Umbilical cord (tissue), 2 donors: ENCODE results near the gene SYCE3. TPM values are rescaled to one million over a fixed set of nuclear protein-coding genes. Genes with fewer than 3 reads are reported as not detected.

Source experiments
- DNase-seq: peaks from one replicate; pipeline ENCODE4 v3.0.0-alpha.2; 2015; ENCODE audit warnings: low spot score
- total RNA-seq: library from RNA; depleted of rRNA; stranded (reverse); fragments of >200 nt; gene quantifications from one replicate; pipeline ENCODE4 v1.2.3, GENCODE V29; 2014; ENCODE audit warnings: low replicate concordance; ENCODE audit not compliant: insufficient read depth

Gene SYCE3
- total RNA-seq, 1 donor from 2014 or later: not detected

DNA sequence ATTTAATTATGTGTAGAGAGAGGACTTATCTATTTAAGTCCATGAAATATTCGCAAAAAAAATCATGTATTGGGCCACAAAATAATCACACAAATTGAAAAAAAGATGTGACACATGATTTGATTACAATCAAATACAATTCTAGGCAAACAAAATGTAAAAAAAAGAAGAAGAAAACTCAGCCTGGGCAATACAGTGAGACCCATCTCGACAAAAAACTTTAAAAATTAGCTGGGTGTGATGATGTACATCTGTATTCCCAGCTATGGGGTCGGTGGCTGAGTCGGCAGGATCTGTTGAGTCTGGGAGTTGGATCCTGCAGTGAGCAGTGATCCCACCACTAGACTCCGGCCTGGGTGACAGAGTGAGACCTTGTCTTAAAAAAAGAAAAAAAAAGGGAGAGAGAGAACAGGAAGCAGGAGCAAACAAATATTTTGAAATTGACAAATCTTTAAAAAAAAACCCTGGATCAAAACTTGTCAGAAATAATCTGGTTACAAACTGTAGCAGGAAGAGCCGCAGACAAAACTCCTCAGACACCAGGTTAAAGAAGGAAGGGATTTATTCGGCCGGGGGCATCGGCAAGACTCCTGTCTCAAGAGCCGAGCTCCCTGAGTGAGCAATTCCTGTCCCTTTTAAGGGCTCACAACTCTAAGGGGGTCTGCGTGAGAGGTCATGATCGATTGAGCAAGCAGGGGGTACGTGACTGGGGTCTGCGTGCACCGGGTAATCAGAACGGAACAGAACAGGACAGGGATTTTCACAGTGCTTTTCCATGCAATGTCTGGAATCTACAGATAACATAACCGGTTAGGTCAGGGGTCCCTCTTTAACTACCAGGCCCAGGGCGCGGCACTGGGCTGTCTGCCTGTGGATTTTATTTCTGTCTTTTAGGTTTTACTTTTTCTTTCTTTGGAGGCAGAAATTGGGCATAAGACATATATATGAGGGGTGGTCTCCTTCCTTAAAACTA lies 29.6 kb downstream of the SYCE3 start:
- DNase-seq: peak; percentile 52

DNA sequence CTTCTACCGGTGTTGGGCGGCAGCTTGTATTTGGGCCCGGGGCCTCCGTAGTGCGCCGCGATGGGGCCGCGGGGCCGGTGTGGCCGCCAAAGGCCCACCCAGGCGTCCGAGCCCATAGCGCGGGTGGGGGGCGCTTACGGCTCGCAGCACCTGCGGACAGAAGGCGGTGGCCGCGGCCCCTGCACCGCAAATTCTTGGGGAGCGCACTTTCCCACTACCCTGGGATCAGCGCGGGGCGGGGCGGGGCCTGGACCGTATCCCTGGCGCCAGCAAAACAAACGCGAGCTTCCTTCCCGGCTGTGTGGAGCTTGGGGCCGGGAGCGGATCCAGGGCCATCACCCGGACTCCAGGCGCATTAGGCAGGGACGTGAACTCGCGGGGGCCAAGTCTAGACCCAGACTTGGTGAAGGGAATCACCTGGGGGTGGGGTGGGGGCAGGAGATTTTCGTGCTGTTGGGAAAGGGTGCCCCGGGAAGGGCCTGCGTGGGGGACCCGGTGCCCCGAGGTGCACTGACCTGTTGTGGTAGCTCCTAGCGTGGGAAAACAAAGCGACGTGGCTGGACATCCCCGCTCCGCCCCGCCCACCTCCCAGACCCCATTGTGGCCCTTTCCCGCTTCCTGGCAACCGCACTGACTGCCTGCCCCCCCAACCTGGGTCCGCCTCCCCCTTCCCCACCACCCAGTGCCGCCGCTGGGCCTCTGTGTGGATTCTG lies 30.6 kb downstream of the SYCE3 start:
- peak; percentile 84 for DNase-seq

DNA sequence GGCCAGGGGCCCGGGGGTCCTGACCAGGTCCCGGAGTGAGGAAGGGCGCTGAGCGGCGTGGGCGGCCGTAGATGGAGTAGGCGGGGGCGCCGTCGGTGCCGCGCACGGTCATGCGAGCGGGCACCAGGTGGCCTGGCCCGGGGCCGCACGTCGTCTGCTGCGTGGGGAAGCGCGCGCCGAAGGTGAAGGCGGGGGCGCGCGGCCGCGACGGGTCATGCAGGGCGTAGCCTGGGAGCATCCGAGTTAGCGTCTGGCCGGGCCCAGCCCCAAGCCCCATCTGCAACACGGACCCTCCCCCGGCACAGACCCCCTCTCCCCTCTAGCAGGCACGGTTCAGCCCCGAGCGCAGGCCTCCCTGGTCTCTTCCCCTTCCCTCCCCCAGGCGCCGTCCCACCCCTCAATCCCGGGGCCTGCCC lies 31.2 kb downstream of the SYCE3 start:
- peak; percentile 76 for DNase-seq

DNA sequence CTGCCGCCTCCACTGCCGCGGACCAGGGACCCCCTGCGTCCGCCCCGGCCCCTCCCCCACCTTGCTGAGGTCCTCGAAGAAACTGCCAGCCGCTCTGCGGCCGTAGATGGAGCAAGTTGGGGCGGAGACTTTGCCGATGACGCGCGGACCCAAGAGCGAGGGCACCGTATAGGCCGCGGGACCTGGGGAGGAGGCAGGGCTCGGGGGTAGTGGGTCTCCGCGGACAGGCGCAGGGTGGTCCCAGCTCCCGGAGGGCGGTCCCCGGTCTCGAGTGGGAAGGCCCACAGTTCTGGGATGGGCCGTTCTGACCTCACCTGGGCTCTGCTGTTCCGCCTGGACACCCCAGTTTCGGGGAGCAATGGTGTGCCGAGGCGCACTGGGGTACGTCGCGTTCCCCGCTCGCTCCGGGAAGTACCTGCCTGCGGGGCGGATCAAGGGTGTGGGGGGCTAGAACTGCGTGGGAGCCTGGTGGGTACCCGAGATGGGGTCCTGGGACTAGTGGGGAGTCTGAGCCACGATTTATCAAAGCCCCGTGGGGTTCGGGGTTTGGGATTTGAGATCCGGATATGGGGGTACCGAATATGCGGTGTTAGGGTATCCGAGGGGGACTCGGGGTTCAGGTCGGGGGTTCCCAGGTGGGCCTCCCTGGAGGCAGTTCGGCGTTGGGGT lies 31.7 kb downstream of the SYCE3 start:
- peak; percentile 94 for DNase-seq

DNA sequence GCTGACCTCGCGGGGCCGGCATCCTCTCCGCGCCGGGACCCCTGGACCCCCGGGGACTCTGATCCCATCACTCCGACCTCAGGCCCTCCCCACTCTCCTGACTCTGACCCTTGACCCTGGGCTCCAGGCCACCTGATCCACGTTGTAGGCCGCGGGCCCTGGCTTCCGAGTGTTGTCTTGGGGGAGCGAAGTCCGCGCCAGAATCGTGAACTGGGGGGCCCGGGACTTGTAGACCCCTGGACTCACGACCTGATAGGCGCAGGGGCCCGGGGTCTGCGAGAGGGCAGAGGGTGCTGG lies 32.2 kb downstream of the SYCE3 start:
- no peak for DNase-seq

DNA sequence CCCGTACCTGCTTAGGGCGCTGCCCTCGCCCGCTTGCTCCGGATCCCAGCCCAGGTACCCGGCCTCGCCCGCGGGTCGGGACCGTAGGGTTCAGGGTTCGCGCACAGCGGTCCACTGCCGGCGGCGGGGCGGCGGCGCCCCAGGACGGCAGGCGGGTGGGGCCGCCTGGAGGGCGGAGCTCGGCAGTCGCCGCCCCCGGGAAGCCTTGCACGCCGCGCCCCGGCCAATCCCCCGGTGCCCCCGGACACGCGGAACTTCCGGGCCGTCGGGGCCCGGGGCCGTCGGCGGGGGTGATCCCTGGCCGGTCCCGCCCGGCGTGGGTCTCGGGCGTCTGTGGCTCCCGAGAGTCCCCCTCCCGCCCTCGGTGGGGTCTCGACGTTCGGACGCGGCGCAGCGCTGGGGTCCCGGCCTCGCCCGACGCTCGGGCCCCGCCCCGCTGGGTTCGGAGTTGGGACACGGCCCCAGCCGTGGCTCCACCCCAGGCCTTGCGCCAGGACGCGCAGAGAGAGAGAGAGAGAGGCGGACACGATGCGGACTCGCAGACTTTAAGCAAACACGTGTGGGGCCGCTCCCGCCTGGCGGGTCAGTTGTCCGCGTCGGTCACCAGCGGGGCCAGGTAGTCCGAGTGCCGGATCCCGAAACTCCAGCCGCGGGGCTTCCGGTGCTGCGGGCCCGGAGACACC lies 32.7 kb downstream of the SYCE3 start, which contains the start of gene TYMP:
TYMP (minus strand) TSS at position 116 of the 683 bp plus-strand sequence. CDS start 303 bp downstream, outside the sequence.
- peak; percentile 92 for DNase-seq

DNA sequence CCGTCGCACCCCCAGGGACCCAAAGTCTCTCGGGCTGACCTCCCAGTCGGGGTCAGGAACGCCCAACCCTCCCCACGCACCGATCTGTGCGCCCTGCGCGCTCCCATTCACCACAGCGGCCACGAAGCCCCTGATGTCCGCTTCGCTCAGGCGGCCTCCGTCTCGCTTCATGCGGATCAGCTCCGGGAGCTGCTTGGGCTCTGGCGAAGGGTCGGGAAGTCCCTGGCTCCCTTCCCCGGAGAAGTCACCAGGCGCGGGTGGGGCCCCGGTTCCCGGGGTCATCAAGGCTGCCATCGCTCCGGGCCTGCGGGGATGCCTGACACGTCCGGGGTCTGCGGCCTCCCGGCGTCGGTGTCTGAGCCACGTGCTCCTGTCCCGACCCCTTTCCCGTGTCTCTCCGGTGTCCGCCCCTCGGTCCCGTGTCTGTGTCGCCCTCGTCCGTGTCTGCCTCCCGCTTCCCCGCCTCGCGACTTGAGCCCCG lies 33.3 kb downstream of the SYCE3 start:
- DNase-seq: no peak

DNA sequence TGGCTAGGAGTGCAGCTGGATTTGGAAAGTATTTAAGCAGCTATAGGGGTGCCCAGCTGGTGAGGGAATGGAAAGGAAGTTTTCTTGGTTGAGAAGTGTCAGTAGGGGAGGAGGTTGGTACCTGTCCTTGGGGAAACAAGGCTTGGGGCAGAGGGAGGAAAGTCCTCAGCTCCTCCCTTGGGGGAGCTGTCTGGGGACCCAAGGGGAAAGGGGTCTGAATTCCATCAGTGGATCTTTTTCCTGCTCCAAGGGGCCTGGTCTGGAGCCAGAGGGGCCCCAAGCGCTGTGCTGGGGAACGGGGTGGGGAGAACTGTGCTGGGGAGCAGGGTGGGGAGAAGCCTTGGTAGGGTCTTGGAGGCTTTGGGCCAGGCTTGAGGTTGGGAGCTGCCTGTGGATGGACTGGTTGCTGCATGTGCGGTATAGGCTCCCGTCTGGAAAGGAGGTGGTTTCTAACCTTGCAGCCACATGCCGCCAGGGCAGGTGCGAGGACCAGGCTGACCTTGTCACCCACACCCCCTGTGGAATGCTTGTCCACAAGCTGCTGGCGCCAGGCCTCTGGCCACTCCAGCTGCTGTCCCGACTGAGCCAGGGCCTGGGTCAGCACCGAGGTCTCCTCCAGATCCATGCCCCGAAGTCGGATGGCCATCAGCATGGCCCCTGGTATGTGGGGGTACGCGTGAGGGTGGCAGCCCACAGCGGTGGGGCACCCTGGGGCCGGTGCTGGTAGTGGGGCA lies 33.9 kb downstream of the SYCE3 start:
- no peak for DNase-seq

DNA sequence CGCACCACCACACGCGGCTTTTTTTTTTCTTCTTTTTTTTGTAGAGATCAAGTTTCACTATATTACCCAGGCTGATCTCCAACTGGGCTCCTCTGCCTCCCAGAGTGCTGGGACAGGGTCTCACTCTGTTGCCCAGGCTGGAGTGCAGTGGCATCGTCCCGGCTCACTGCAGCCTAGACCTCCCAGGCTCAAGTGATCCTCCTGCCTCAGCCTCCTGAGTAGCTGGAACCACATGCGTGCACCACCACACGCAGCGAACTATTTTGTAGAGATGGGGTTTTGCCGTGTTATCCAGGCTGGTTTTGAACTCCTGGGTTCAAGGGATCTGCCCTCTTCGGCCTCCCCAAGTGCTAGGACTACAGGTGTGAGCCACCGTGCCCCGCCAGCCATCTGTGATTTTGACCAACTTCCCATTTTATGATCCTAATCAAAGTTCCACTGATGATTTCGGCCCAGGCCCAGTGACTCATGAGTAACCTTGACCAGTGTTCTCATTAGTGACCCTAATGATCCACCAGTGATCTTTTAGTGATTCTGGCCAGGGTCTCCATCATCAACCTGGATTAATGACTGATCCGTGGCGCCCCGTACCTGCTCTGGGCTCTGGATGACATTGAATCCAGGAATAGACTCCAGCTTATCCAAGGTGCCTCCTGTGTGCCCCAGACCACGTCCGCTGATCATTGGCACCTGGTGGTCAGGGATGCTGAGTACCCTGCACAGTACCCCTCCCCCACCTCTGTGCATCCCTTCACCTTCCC lies 34.6 kb downstream of the SYCE3 start:
- DNase-seq: no peak

DNA sequence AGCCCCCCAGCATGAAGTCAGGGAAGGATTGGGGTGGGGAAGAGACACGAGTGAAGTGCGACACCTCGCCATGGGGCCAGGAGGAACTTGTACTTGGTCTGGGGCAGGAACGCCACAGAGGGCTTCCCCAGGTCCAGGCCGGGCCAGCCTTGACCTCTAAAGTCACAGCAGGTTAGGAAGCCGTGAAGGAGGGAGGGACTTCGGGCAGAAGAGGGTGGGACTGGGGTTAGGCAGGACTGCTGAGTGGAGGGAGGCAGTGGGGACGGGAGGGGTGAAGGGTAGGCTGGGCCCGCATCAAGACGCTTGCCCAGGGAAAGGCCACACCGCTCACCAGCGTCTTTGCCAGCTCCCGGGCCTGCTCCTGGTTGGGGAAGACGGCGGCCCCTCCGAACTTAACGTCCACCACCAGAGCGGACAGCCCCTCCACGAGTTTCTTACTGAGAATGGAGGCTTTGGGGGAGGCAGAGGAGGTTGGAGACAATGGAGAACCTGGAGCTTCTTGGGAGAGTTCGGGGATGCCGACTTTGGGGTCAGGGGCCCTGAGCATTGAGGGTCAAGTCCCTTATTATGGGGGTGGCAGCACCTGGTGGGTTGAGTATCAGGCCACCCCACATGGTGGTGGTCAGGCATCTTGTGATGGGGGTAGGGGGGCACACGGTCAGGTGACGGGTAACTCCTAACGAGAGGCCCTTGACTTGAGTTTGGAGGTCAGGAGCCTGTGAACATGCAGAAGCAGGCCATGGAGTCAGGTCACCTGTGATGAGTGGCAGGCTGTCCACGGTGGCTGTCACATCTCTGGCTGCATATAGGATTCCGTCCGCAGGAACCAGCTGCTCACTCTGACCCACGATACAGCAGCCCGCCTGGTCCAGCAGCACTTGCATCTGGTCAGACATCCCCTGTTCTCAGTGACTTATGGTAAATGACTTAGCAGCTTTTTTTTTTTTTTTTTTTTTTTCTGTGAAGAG lies 35.6 kb downstream of the SYCE3 start:
- DNase-seq: peak; percentile 73

DNA sequence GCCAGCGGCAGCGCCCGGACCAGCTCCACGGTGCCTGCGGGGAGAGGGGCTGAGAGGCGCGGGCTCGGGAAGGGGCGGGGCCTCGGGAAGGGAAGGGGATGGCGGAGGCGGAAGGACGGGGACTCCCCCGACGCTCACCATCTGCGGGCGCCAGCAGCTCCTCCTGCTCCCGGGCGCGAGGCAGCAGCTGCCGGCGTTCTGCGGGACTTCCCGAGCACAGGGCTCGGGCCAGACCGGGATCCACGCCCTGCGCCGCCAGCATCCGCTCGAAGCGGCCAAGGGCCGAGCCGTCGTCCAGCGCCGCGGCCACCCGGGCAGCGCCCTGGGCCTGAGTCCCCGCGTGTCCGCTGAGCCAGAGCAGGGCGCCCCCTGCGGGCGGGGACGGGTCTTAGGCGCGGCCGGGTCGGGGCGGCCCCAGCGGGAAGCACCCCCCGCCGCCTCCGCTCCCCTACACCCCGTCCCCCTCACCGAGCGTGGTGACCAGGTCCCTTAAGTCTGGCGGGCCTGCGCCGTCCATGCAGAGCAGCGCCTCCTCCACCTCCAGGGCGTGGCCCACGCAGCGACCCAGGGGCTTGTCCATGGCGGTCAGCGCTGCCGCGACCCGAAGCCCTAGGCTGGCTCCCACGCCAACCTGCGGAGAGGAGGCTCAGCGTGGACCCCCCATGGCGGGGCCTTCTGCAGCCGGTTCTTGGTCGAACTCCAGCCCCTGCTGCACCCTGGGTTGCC lies 36.4 kb downstream of the SYCE3 start:
- no peak for DNase-seq

DNA sequence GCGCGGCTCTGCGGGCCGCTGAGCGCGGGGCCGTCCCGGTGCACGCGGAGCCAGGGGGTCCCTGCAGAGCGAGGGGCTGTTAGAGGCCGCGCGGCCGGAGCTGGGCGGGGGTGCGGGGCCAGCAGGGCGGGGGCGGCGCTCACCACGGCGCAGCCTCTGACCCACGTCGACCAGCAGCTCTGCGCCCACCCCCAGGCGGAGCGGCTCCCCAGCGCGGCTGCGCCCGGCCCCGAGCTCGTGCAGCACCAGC lies 36.9 kb downstream of the SYCE3 start:
- DNase-seq: peak; percentile 88

DNA sequence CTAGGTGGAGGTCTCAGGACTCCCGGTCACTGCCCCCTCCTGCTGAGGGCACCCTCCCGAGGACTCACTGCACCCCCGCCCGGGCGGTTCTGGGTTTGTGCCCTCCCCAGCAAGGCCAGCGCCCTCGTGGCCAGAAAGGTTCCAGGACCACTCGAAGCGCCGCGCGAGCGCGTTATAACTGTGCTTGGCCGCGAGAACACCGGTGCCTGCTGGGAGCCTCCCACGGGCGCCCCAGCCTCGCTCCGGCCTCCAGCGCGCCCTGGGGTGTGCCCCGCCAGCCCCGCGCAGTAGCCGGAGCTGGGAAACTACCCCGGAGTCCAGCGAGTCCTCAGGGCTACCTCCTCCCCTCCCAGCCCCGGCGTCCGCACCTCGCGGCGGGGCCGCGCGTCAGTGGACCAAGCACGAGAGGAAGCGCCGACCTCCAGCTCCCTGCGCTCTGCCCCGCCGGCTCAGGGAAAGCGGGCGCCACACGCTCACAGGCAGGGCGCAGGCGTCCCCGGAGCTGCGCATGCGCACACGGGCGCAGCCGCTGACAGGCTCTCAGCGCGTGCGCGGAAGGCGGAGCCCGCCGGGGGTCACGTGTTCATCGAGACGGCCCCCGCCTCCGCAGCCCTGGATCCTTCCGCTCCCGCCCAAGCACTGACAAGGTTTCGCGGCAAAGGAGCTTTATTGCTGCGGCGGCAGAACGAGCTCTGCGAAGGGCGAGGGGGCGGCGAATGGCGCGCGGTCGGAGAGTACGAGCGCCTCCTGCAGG lies 37.4 kb downstream of the SYCE3 start, which contains the start of gene SCO2:
SCO2 (minus strand) TSS at position 495 of the 754 bp plus-strand sequence. CDS start 1,187 bp downstream, outside the sequence.
- peak; percentile 99 for DNase-seq

DNA sequence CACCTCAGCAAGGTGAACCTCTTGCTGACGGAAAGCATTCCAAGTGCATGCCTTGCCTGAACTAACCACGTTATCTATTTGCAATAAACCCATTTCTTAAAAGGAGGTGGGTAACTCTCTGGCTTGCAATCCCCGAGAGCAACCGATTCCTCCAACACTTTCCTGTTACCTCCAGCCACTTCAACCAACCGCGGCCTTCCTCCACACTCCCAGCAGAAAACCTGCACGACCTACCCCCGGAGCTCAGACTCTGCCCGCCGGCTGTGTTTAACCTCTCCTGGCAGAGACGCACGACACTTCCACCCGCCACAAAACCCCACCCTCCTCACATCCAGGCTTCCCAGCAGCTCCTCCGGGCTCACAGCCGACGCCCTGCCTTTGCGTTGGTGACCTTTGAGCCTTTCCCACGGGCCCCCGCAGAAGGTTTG lies 38.0 kb downstream of the SYCE3 start:
- no peak for DNase-seq

DNA sequence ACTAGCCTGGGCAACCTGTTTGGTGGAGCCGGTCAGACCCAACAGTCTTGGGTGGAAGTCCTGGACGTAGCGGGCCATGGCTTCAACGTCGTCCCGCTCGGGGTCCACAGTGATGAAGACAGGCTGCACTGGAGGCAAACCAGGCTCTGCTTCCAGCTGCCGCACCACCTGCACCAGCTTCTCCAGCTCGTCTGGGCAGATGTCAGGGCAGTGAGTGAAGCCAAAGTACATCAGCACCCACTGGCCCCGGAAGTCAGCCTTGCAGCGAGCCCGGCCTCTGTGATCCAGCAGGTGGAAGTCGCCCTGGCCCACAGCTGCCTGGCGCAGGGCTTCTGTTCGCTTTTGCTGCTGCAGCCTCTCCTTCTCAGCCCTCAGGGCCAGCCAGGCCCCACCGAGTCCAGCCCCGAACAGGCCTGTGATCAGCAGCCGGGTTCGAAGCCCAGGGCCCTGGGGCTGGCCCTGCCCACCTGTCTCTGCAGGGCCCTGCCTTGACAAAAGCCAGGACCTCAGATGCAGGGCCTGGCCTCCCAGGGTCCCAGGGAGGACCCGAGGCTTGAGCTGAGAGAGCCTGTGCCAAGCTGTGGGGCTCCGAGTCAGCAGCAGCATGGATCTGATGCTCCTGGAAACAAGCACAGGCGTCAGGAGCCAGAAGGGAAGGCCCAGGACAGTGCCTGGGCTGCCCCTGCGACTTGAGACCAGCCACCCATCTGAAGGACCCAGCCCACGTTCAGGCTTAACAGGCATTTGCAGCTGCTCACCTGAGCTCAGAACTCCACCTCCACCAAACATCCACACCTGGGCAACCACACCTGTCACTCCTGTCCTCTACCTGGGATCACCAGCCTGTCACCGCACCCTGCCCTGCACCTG lies 38.7 kb downstream of the SYCE3 start:
- no peak for DNase-seq

DNA sequence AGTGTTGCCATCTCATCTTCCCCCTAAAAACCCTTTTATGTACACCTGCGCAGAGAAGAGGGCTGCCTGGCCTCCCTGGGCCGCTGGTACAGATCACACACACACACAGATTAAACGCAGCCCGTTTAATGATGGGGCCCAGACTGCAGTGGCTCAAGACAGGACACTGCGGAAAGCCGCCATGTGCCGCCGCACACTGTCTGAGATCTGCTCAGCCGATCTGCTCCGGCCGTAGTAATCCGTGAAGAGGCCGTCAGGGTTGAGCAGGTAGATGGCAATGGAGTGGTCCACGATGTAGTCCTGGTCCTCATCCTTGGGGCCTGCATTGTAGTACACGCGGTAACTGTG lies 39.3 kb downstream of the SYCE3 start:
- DNase-seq: no peak
